ENCODE data around the gene ABCC3.
A peak's percentile ranks its signal among the peaks of the same experiment; 100 is the strongest.

DNA sequence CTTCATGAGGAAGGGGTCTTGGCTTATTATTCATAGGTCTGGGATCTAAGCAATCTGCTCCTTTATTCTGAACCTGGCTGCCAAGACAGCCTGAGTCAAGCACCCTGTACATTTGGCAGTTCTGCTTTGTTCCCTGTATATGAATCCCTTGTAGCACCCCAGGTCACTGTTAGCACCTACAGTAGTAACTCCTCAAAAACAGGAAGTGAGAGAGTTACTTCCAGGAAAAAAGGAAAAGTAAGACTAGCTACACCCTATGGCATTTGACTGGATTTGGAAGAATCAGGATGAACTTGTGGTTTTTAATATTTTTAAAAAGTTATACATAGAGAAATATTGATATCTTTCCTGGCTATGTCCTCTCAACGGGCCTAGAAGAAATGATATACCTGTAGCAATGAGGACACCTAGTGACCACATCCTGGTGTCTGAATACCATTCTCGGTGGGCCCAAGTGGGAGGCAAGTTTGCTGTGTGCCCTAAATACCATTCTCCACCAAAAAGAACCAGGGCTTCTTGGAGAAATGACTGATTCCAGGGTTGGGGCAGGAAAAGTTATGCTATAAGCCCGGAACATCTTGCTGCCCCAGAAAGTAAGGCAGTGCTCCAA, 63.1 kb downstream of the ABCC3 start:
- TF ChIP-seq, protein P1, sequence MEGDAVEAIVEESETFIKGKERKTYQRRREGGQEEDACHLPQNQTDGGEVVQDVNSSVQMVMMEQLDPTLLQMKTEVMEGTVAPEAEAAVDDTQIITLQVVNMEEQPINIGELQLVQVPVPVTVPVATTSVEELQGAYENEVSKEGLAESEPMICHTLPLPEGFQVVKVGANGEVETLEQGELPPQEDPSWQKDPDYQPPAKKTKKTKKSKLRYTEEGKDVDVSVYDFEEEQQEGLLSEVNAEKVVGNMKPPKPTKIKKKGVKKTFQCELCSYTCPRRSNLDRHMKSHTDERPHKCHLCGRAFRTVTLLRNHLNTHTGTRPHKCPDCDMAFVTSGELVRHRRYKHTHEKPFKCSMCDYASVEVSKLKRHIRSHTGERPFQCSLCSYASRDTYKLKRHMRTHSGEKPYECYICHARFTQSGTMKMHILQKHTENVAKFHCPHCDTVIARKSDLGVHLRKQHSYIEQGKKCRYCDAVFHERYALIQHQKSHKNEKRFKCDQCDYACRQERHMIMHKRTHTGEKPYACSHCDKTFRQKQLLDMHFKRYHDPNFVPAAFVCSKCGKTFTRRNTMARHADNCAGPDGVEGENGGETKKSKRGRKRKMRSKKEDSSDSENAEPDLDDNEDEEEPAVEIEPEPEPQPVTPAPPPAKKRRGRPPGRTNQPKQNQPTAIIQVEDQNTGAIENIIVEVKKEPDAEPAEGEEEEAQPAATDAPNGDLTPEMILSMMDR (IDR thresholded peaks at IDR 0.05): peak in 3 of 6 experiments; percentile 45 to 58 (median 46)
- TF ChIP-seq POLR2A (IDR thresholded peaks at IDR 0.05): no peak

Data from Peyer's patch (tissue), 4 donors.